ENCODE data around the gene SELPLG. TPM values are rescaled to one million over a fixed set of nuclear protein-coding genes. Genes with fewer than 3 reads are reported as not detected.

Gene SELPLG
- total and polyA plus RNA-seq, 2 of the 4 experiments (the other 2 are of a cell fraction), result 3.2 to 10.8 TPM

GRCh38 chr12:108675792-108676191, 42.1 kb upstream of the SELPLG start:
- H3K4me2 ChIP-seq (ENCODE audit: low read depth, low read length), result no peak overlapping the region
- in situ Hi-C loops (cut with MboI; ENCODE audit: low sequenced_read_pairs) (no loop called here), intact Hi-C loops (cut with micrococcal nuclease) (no loop called here), dilution Hi-C loops (cut with HindIII; ENCODE audit: low sequenced_read_pairs, unreplicated experiment) (no loop called here)
- POLR2A ChIA-PET (ENCODE audit: unreplicated experiment), result no interaction called here
- H3K18ac ChIP-seq (ENCODE audit: low read depth, low read length), result no peak overlapping the region
- H3K4ac ChIP-seq (ENCODE audit: low read depth, low read length), result no peak overlapping the region
- no peak overlapping the region for H2BK120ac ChIP-seq (ENCODE audit: low read depth, low read length)
- H4K8ac ChIP-seq (ENCODE audit: low read depth in 2 of 2, low read length in 2 of 2), result peak overlapping the region in 1 of 2 experiments; percentile 20; a peak in 2 of 4 replicates
- H3K9ac ChIP-seq (ENCODE audit: low read depth, low read length), result no peak overlapping the region
- ATAC-seq (ENCODE audit: low read depth) (no peak), DNase-seq (no peak)
- no peak overlapping the region for H3K56ac ChIP-seq (ENCODE audit: extremely low read depth, insufficient read depth, low read length)
- no peak overlapping the region for H2BK15ac ChIP-seq (ENCODE audit: low read depth, low read length)
- CTCF ChIA-PET, result no interaction called here
- no peak overlapping the region for H3K4me3 ChIP-seq (ENCODE audit: insufficient read depth, low read depth, low read length)
- no peak overlapping the region for H2AK5ac ChIP-seq (ENCODE audit: low read depth, low read length)
- H3K79me1 ChIP-seq (ENCODE audit: low read depth in 1 of 2, low read length in 2 of 2), result peaks cover 0 to 55% of the 10 kb centered on the region in 2 experiments; a peak in 2 of 4 replicates
- peak overlapping the region; percentile 77; the same call in 1 of the 2 replicates for H3K23ac ChIP-seq (ENCODE audit: low read depth, low read length)
- no peak overlapping the region for H2AK9ac ChIP-seq (replicated peaks; ENCODE audit: low read depth, low read length, poor library complexity)
- no peak overlapping the region for H3K27ac ChIP-seq (ENCODE audit: insufficient read depth, low read length)
- 93% methylated on average over 3 of the region's 4 CpGs; no CpG with 5 or more reads in 1 of the 2 experiments for WGBS, 2 experiments (ENCODE audit: extremely low coverage in 2 of 2, insufficient read length in 1 of 2)
- H3K36me3 ChIP-seq (ENCODE audit: control insufficient read depth, insufficient read depth, low read length), result peaks cover 33% of the 10 kb centered on the region
- H4K20me1 ChIP-seq (ENCODE audit: insufficient read depth, low read length), result peaks cover 86% of the 10 kb centered on the region
- TF ChIP-seq RFX5 (IDR thresholded peaks at IDR 0.05; ENCODE audit: low read depth, low read length), result no peak
- no peak for TF ChIP-seq CEBPB (IDR thresholded peaks at IDR 0.05; ENCODE audit: low read depth, low read length)
- TF ChIP-seq NFE2L2 (IDR thresholded peaks at IDR 0.05; ENCODE audit: low read depth, low read length), result no peak
- no peak for TF ChIP-seq CTCF (conservative IDR thresholded peaks at IDR 0.05; ENCODE audit: low read depth, low read length)
- TF ChIP-seq MAZ (IDR thresholded peaks at IDR 0.05; ENCODE audit: borderline replicate concordance, low read depth, low read length), result no peak
- no peak for TF ChIP-seq POLR2A (IDR thresholded peaks at IDR 0.05; ENCODE audit: low read depth, low read length)
- no peak for TF ChIP-seq BHLHE40 (IDR thresholded peaks at IDR 0.05; ENCODE audit: low read depth, low read length)
- no peak for TF ChIP-seq ELK1 (IDR thresholded peaks at IDR 0.05; ENCODE audit: borderline replicate concordance, low read depth, low read length)
- no peak for TF ChIP-seq SMC3 (IDR thresholded peaks at IDR 0.05; ENCODE audit: low read depth, low read length)
- no peak for TF ChIP-seq RCOR1 (IDR thresholded peaks at IDR 0.05; ENCODE audit: insufficient replicate concordance, low read length)
- no peak for TF ChIP-seq USF2 (IDR thresholded peaks at IDR 0.05; ENCODE audit: low read depth, low read length)
- no peak for TF ChIP-seq MXI1 (IDR thresholded peaks at IDR 0.05; ENCODE audit: borderline replicate concordance, low read depth, low read length)
- no peak for TF ChIP-seq MAFK (IDR thresholded peaks at IDR 0.05; ENCODE audit: low read depth, low read length)
- no peak for TF ChIP-seq FOS (IDR thresholded peaks at IDR 0.05; ENCODE audit: low read depth, low read length)
- no peak for TF ChIP-seq RAD21 (IDR thresholded peaks at IDR 0.05; ENCODE audit: low read length)
- no peak for TF ChIP-seq CHD1 (IDR thresholded peaks at IDR 0.05; ENCODE audit: low read depth, low read length)
- no peak overlapping the region for H2BK20ac ChIP-seq (ENCODE audit: low read depth, low read length)
- no peak overlapping the region for H4K91ac ChIP-seq (ENCODE audit: insufficient read depth, low read depth, low read length)
- H2BK5ac ChIP-seq (ENCODE audit: low read depth, low read length, poor library complexity, severe bottlenecking), result no peak overlapping the region
- 0 out of 2 replicates have a peak overlapping the region, but pooled peaks have one; percentile 26 for H3K14ac ChIP-seq (replicated peaks; ENCODE audit: low read depth, low read length)
- peaks cover 2% of the 10 kb centered on the region; the same call in 1 of the 2 replicates for H3K4me1 ChIP-seq (ENCODE audit: control insufficient read depth, insufficient read depth, low read length)
- BruUV-seq (replicated peaks), result no TSS peak
- no peaks in the 10 kb centered on the region for H3K27me3 ChIP-seq (ENCODE audit: control insufficient read depth, insufficient read depth, low read length)
- no peaks in the 10 kb centered on the region for H3K9me3 ChIP-seq (ENCODE audit: control insufficient read depth, insufficient read depth, low read length)
- H4K5ac ChIP-seq (ENCODE audit: low read depth, low read length), result no peak overlapping the region
- H3K9me1 ChIP-seq (ENCODE audit: insufficient read depth, low read length), result peaks cover 15% of the 10 kb centered on the region
- no peak overlapping the region for H2AFZ ChIP-seq (replicated peaks; ENCODE audit: low read length, poor library complexity)

Measured in IMR-90 (cell line).